Lower leg skin (tissue), 3 donors: ENCODE results near the gene CDC16.

Experiments used
- CTCF ChIP-seq, 3 donors: fragments of 450-650 bp; IDR thresholded peaks; one replicate each; pipeline ENCODE4 v1.5.1; 2016; ENCODE audit warnings: antibody characterized with exemption in 3 of 3, mild to moderate bottlenecking in 3 of 3, moderate library complexity in 2 of 3
- POLR2A ChIP-seq, 2 donors: fragments of 450-650 bp; IDR thresholded peaks; one replicate each; pipeline ENCODE4 v1.6.1; 2016 to 2017; ENCODE audit warnings: antibody characterized with exemption in 2 of 2, mild to moderate bottlenecking in 1 of 2, moderate library complexity in 1 of 2

GRCh38 chr13:114296448-114296847 is 61.8 kb downstream of the CDC16 start:
- TF ChIP-seq POLR2A (IDR thresholded peaks at IDR 0.05) (no peak), CTCF (IDR thresholded peaks at IDR 0.05) (no peak)
